OCI-M2 (cell line): ENCODE results near the gene SOX4.

Source experiments
- DNase-seq: peaks from one replicate; lab custom pipeline; 2025; ENCODE audit not compliant: unreplicated experiment; lab: John Stamatoyannopoulos, UW

Gene SOX4

GRCh38 chr6:21593927-21594415, 420 bp downstream of the SOX4 start:
- DNase-seq: no peak

- DNase-seq: no peak
These were observed 1.1 kb downstream of the SOX4 start for GRCh38 chr6:21594416-21595281.

GRCh38 chr6:21595285-21596144, 2.0 kb downstream of the SOX4 start:
- no peak for DNase-seq

GRCh38 chr6:21596145-21596948, 2.8 kb downstream of the SOX4 start:
- DNase-seq: no peak

- DNase-seq: no peak
These were observed 3.6 kb downstream of the SOX4 start for GRCh38 chr6:21596949-21597682.

GRCh38 chr6:21597801-21598673, 4.5 kb downstream of the SOX4 start:
- no peak for DNase-seq

GRCh38 chr6:21598674-21599023, 5.1 kb downstream of the SOX4 start:
- no peak for DNase-seq

GRCh38 chr6:21599051-21599696, 5.6 kb downstream of the SOX4 start:
- DNase-seq: no peak

GRCh38 chr6:21601339-21601923, 7.9 kb downstream of the SOX4 start:
- no peak for DNase-seq

GRCh38 chr6:21601932-21602390, 8.4 kb downstream of the SOX4 start:
- DNase-seq: no peak

GRCh38 chr6:21603082-21603952, 9.8 kb downstream of the SOX4 start:
- DNase-seq: no peak

GRCh38 chr6:21604081-21604480, 10.5 kb downstream of the SOX4 start:
- no peak for DNase-seq

GRCh38 chr6:21605166-21605565, 11.6 kb downstream of the SOX4 start:
- no peak for DNase-seq

- no peak for DNase-seq
These were observed 15.1 kb downstream of the SOX4 start for GRCh38 chr6:21608601-21609000.

GRCh38 chr6:21609881-21610329, 16.4 kb downstream of the SOX4 start:
- DNase-seq: no peak

GRCh38 chr6:21610341-21610740, 16.8 kb downstream of the SOX4 start:
- DNase-seq: no peak

GRCh38 chr6:21611485-21611884, 17.9 kb downstream of the SOX4 start:
- no peak for DNase-seq
